ENCODE measurements around the gene PRSS22.

PRSS22 gene

DNA sequence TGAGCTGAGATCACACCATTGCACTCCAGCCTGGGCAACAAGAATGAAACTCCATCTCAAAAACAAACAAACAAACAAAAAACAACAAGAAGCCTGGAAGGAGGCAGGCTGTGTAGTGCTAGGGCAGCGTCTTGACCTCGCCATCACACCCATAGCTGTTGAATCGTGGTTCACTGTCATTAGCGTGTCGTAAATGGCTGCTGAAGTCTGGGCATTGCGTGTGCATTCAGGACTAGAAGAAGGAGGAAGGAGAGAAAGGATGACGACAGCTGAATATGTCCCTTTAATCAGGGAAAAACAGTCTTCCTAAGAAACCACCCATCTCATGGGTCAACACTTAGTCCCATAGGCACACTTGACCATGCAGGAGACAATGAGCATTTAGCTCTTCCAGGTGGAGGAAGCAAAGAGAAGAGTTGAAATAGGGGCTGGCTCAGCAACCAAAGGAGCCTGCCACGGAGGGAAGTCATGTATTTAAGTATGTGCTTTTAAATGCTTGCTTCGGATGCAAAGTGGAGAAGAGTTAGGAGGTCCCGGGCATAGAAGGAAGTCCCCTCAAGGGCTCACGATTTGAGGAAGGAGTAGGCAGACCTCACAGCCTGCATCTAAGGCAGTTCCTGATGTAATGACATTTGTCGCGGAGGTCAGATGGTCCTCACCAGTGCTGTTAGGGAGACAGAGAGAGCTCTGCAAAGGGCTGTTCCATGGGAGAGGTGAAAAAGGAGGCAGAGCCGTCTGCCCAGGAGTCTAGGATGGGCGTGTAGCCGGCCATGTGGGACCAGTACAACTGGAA, 8.8 kb downstream of the PRSS22 start:
- Histone ChIP-seq H3K4me1 (ENCODE audit: insufficient read depth, low read length) (peaks cover 7% of the 10 kb centered on the region; the same call in 1 of the 2 replicates), H3K9ac (ENCODE audit: low read depth, low read length) (no peak overlapping the region), H3K36me3 (ENCODE audit: insufficient read depth, low read length) (no peaks in the 10 kb centered on the region), H3K9me3 (ENCODE audit: control insufficient read depth, insufficient read depth, low read length) (0 out of 2 replicates have a peak, but pooled peaks cover 2% of the 10 kb centered on the region)

DNA sequence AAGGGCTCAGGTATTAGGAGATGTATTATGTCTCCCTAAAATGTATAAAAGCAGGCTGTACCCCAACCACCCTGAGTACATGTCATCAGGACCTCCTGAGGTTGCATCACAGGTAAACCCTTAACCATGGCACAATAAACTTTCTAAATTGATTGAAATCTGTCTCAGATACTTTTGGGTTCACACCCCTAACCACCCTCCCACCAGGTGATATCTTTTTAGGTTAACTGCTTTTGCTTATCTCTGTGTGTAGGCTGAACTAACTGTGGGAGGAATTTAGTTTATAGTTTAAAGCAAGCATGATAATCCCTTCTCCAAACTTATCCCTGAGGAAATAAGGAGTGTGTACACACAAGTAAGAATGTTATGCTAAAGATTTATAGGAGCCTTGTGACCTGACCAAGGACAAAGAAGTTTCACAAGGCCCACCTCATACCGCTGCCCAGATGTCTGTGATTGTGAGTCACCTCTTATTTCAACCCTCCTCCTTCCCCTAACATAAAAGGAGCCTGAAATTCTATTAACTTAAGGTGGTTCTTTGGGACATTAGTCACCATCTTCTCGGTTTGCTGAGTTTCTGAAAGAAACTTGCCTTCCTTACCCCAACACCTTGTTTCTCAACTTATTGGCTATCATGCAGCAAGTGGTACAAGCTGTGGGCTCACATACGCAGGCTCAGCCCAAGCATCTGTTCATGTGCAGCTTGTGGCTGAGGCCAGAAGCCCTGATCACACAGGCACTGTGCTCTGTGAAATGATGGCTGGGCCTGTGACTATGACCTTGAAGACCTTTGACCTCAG, 11.3 kb downstream of the PRSS22 start:
- Histone ChIP-seq H3K9ac (ENCODE audit: low read depth, low read length) (no peak overlapping the region), H3K9me3 (ENCODE audit: control insufficient read depth, insufficient read depth, low read length) (no peaks in the 10 kb centered on the region), H3K4me1 (ENCODE audit: insufficient read depth, low read length) (peaks cover 7% of the 10 kb centered on the region; the same call in 1 of the 2 replicates), H3K36me3 (ENCODE audit: insufficient read depth, low read length) (no peaks in the 10 kb centered on the region)

DNA sequence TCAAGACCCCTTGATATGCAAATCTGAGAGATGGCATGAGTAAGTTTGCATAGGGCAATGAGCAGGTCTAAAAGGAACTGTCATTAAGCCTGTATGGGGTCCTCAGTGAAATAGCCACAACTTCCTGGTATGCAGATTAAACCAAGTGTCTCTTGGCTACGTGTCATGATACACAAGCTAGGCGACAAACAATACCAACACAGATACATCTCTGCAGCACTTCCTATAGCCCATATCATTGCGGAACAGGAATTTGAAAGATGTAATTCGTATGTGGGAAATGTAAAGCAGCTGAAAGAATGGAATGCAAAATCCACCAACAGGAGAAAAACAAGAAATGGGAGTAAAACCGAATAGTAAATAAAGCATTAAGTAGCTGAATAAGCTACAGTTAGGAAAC, 12.9 kb downstream of the PRSS22 start:
- H3K36me3 ChIP-seq (ENCODE audit: insufficient read depth, low read length), result no peaks in the 10 kb centered on the region
- peaks cover 7% of the 10 kb centered on the region; the same call in 1 of the 2 replicates for H3K4me1 ChIP-seq (ENCODE audit: insufficient read depth, low read length)
- H3K9ac ChIP-seq (ENCODE audit: low read depth, low read length), result no peak overlapping the region
- H3K9me3 ChIP-seq (ENCODE audit: control insufficient read depth, insufficient read depth, low read length), result no peaks in the 10 kb centered on the region

DNA sequence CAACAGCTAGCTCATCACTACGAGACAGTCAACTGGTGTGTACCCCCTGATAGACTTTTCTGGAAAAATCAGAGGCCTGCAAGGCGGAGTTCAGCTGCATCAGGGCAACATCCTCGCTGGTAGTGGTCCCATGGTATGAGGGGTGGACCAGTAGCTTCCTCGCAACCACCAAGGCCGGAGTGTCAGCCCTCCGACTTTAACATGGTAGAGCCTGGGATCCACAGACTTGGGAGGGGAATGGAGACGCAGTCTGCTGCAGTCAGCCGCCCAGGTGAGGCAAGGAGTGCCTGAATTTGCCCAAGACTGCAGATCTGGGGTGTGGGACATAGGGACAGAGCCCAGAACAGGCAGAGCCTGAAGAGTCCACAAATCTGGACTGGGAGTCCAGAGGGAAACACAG, 14.4 kb downstream of the PRSS22 start:
- H3K36me3 ChIP-seq (ENCODE audit: insufficient read depth, low read length), result no peaks in the 10 kb centered on the region
- no peaks in the 10 kb centered on the region for H3K9me3 ChIP-seq (ENCODE audit: control insufficient read depth, insufficient read depth, low read length)
- H3K4me1 ChIP-seq (ENCODE audit: insufficient read depth, low read length), result peaks cover 12% of the 10 kb centered on the region
- H3K9ac ChIP-seq (ENCODE audit: low read depth, low read length), result no peak overlapping the region

DNA sequence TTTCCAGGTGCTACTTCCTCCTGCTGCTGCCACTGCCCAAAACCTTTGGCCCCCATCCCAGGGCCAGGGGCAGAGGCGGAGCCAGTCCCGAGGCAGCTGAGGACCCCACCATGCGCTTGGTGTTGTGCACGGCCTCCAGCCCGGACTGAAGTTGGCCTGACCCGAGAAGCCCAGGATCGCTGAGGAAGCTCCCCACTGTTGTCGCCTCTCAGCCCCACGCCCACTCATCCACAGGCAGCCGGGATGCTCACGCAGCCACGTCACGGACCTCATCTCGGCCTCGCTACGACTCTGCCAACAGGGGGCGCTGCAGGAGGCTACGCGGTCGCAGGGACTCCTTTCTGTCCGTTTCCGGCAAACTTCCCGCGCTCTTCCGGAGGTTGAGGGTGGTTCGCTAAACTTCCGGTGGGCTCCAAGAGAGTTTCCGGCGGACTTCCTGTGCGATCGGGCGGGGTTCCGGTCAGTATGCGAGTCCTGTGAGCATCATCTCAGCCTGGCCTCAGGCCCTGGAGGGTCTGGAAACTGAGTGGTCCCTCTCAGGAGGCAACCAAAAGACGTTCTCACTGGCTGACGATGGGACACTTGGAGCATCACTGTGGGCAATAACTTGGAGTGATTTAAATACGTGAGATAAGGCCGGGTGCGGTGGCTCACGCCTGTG, 15.5 kb downstream of the PRSS22 start:
- peaks cover 12% of the 10 kb centered on the region for H3K4me1 ChIP-seq (ENCODE audit: insufficient read depth, low read length)
- H3K36me3 ChIP-seq (ENCODE audit: insufficient read depth, low read length), result no peaks in the 10 kb centered on the region
- peak overlapping the region; percentile 9; the same call in 1 of the 2 replicates for H3K9ac ChIP-seq (ENCODE audit: low read depth, low read length)
- H3K9me3 ChIP-seq (ENCODE audit: control insufficient read depth, insufficient read depth, low read length), result no peaks in the 10 kb centered on the region

DNA sequence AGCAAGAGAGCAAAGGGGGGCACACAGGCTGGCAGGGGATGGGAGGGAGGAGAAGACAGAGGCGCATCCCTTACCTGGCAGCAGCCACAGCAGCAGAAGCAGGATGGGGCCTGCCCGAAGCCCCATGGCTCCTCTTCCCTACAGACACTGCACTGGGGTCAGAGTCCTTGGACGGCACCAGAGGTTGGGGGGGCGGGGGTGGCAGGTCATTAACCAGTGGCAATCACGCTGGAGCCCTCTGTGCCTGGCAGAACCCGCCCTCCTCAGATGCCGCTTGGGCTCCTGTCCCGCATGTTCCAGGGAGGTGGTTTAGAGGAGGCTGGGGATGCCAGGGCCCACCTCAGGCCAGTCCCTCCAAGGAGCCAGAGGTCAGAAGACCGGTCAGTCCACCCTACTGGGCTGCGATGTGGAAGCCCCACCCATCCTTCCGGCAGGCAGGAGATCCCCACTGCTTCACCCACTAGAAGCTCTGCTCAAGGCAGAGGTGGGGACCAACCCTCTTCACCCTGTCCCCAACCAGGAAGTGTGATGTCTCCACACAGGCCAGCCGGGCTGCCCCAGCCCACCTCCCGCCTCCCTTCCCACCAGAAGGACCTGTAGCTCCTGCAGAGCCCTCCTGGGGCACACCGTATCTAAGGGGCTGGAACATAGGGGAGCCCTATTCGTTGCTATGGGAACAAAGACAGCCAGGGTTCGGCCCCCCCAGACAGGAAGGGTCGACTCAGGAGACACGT, 16.2 kb downstream of the PRSS22 start:
- Histone ChIP-seq H3K9me3 (ENCODE audit: control insufficient read depth, insufficient read depth, low read length) (no peaks in the 10 kb centered on the region), H3K4me1 (ENCODE audit: insufficient read depth, low read length) (peaks cover 12% of the 10 kb centered on the region), H3K36me3 (ENCODE audit: insufficient read depth, low read length) (no peaks in the 10 kb centered on the region), H3K9ac (ENCODE audit: low read depth, low read length) (peak overlapping the region; percentile 9; the same call in 1 of the 2 replicates)

DNA sequence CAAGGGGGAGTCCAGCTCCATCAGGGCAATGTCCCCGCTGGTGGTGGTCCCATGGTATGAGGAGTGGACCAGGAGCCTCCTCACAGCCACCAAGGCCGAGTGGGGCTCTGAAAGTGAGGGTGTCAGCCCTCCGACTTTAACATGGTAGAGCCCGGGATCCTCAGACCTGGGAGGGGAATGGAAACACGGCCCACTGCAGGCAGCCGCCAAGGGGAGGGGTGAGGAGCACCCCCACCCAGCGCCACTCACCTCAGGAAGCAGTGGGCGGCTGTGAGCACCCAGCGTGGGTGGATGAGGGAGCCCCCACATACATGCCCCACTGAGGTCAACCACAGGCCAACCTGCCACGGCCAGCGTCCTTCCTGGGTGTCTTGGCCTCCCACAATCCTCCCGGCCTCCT, 17.1 kb downstream of the PRSS22 start:
- no peak overlapping the region for H3K9ac ChIP-seq (ENCODE audit: low read depth, low read length)
- peaks cover 17% of the 10 kb centered on the region for H3K4me1 ChIP-seq (ENCODE audit: insufficient read depth, low read length)
- no peaks in the 10 kb centered on the region for H3K9me3 ChIP-seq (ENCODE audit: control insufficient read depth, insufficient read depth, low read length)
- no peaks in the 10 kb centered on the region for H3K36me3 ChIP-seq (ENCODE audit: insufficient read depth, low read length)

DNA sequence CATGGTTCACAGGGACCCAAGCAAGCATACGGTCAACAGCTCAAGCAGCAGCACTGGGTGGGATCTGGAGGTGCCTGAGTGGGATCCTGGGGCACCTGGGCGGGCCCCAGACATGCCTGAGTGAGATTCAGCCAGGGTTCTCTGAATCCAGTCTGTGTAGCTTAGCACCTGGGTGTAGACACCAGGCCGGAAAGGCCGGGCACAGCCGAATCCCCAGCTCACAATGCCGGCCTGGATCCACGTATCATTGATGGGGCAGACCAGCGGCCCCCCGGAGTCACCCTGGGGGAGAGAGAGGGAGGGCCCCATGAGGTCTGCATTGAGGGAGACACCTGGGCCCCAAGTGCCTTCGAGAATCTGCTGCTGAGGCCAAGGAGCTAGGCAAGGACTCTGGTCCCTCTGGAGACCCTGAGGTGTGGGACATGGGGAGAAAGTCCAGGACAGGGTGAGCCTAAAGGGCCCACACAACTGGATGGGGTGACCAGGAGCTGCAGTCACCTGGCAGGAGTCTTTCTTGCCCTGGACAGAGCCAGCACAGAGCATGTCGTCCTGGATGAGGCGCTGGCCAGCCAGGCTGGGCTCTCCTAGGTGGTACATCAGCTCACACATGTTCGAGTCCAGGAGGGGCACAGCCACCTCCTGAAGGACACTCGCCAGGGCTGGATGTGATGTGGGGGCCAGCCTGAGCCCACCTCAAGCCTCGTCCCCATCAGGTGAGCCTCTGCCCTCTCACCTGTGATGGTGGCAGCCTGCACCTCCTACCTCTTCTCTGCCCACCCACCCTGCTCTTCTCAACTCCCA, 18.1 kb downstream of the PRSS22 start:
- no peak overlapping the region for H3K9ac ChIP-seq (ENCODE audit: low read depth, low read length)
- no peaks in the 10 kb centered on the region for H3K36me3 ChIP-seq (ENCODE audit: insufficient read depth, low read length)
- peaks cover 18% of the 10 kb centered on the region for H3K4me1 ChIP-seq (ENCODE audit: insufficient read depth, low read length)
- no peaks in the 10 kb centered on the region for H3K9me3 ChIP-seq (ENCODE audit: control insufficient read depth, insufficient read depth, low read length)

DNA sequence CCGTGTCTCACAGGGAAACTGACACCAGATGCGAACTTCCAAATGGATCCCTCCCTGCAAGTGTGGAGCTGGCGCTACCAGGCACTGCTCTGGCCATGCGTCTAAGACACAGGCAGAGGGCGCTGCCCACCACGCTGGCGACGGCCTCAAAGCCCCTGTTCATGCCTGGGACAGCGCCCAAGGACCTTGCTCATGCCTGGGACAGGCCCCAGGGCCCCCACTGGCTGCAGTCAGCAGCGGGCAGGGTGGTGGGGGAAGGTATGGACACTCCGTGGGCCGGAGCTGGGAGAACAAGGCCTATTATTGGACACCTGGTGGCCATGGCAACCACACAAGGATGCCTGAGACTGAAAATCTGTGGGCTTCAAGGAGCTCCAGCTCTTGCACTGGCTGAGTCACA, 19.0 kb downstream of the PRSS22 start:
- Histone ChIP-seq H3K4me1 (ENCODE audit: insufficient read depth, low read length) (peaks cover 16% of the 10 kb centered on the region), H3K36me3 (ENCODE audit: insufficient read depth, low read length) (no peaks in the 10 kb centered on the region), H3K9ac (ENCODE audit: low read depth, low read length) (no peak overlapping the region), H3K9me3 (ENCODE audit: control insufficient read depth, insufficient read depth, low read length) (no peaks in the 10 kb centered on the region)

DNA sequence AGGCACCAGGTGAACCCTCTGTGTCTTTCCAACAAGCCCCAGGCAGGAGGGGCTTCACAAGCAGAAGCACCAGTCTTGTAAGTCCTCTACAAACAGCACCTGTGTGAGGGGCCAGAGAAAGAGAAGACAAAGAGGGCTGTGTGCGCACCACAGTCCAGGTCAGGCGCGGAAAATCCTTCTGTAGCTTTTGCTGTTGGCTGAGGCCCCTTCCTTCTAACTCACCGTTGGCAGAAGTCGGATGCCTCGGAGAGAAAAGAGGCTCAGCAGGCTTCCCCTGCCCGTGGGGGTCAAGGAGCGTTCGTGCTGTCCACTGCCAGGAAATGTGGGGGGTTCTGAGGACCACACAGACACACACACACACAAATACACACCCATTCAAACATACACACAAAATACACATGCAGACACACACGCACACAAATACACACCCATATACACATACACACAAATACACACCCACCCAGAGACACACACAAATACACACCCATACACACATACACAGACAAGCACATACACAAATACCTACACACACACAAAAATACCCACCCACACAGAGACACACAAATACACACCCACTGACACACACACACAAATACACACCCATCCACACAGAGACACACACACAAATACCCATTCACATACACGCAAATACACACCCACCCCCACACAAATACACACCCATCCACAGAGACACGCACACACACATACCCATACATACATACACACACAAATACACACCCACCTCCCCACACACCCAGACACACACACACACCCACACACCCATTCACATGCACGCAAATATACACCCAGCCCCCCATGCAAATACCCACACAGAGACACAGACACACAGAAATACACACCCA, 21.1 kb downstream of the PRSS22 start:
- Histone ChIP-seq H3K9me3 (ENCODE audit: control insufficient read depth, insufficient read depth, low read length) (no peaks in the 10 kb centered on the region), H3K4me1 (ENCODE audit: insufficient read depth, low read length) (peaks cover 16% of the 10 kb centered on the region), H3K36me3 (ENCODE audit: insufficient read depth, low read length) (no peaks in the 10 kb centered on the region), H3K9ac (ENCODE audit: low read depth, low read length) (no peak overlapping the region)

DNA sequence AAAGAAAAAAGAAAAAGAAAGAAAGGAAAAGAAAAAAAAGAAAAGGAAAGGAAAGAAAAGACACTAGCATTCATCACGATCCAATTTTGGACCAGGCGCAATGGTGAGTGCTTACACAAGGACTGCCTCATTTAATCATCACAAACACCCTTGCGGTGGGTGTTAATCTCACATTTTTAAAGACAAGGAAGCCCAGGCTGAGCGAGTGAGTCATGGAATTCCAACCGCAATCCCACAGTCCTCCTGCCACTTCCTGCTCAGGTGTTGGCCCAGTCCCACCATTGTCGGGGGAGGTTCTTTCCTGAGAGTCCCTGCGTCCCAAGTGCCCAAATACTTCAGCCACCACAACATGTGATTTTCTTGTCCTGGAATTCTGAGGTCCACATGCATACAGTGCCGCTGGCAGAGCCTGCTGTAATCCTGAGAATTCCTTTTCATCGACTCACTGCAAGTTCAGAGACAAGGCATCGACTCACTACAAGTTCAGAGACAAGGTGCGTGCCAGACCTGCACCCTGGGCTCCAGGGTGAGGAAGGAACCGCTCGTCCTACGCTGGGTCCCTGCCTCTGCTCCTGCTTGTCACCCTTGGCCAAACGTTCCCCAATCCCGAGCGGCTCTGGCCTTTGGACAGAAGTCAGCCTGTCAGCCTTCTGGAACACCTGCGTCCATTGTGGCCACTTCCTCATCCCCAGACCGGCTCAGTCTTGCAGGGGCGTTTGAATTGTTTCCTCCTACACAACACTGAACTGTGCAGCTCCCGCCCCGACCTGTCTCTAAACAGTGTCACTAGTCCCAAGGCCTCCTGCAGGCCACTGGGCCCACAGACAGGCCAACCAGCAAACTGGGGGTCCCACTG, 22.1 kb downstream of the PRSS22 start:
- Histone ChIP-seq H3K9ac (ENCODE audit: low read depth, low read length) (peak overlapping the region; percentile 10; the same call in 1 of the 2 replicates), H3K36me3 (ENCODE audit: insufficient read depth, low read length) (no peaks in the 10 kb centered on the region), H3K9me3 (ENCODE audit: control insufficient read depth, insufficient read depth, low read length) (no peaks in the 10 kb centered on the region), H3K4me1 (ENCODE audit: insufficient read depth, low read length) (peaks cover 16% of the 10 kb centered on the region)

DNA sequence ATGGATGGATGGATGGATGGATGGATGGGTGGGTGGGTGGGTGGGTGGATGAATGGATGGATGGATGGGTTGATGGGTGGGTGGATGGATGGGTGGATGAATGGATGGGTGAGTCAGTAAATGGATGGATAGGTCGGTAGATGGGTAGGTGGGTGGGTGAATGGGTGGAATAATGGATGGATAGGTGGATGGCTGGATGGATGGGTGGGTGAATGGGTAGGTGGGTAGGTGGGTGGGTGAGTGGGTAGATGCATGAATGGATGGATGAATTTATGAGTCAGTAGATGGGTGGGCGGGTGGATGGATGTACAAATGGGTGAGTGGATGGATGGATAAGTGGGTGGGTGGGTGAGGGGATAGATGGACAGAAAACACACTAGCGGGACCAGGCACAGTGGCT, 23.0 kb downstream of the PRSS22 start:
- no peaks in the 10 kb centered on the region for H3K9me3 ChIP-seq (ENCODE audit: control insufficient read depth, insufficient read depth, low read length)

More for the DNA sequence above, 23.0 kb downstream of the PRSS22 start:
- H3K36me3 ChIP-seq (ENCODE audit: insufficient read depth, low read length), result no peaks in the 10 kb centered on the region
- peaks cover 16% of the 10 kb centered on the region for H3K4me1 ChIP-seq (ENCODE audit: insufficient read depth, low read length)
- no peak overlapping the region for H3K9ac ChIP-seq (ENCODE audit: low read depth, low read length)

Measured in ES-I3 (cell line).